IMR-90 (cell line): ENCODE measurements around the gene DCST2. TPM values are rescaled to one million over a fixed set of nuclear protein-coding genes. Genes with fewer than 3 reads are reported as not detected.

ENCODE experiments used
- ATAC-seq: fragments of 200-7000 bp; cut with Tn5 transposase; 2 replicates; pipeline ENCODE4 v1.9.1; 2020; ENCODE audit warnings: low read depth, mild to moderate bottlenecking, moderate library complexity
- BruUV-seq: library from RNA; stranded (reverse); fragments of 400-500 nt; replicated peaks from 2 replicates; lab custom pipeline; 2021; lab: Mats Ljungman, UMichigan
- CTCF ChIA-PET: fragments of 300-600 bp; formaldehyde crosslinking; extraction: SDS; loops from one replicate; lab custom pipeline; 2021; ENCODE audit warnings: antibody characterized with exemption; lab: Yijun Ruan, JAX
- POLR2A ChIA-PET: fragments of 300-600 bp; sonication (Branson Sonifier 250); formaldehyde crosslinking; loops from one replicate; lab custom pipeline; 2022; ENCODE audit warnings: antibody characterized with exemption; ENCODE audit not compliant: unreplicated experiment; lab: Charles Lee
- DNase-seq: peaks from one replicate; pipeline ENCODE4 v3.0.0; 2013
- H2AFZ ChIP-seq: replicated peaks from 2 replicates; pipeline ENCODE3; 2013; ENCODE audit warnings: low read length, mild to moderate bottlenecking; ENCODE audit not compliant: poor library complexity
- H2AK5ac ChIP-seq: 2 replicates; pipeline ENCODE4 v1.6.1; 2013; ENCODE audit warnings: low read depth, low read length, inconsistent platforms
- H2AK9ac ChIP-seq: replicated peaks from 2 replicates; pipeline ENCODE3; 2013; ENCODE audit warnings: mild to moderate bottlenecking, low read depth, low read length, moderate library complexity; ENCODE audit not compliant: poor library complexity
- H2BK120ac ChIP-seq: 2 replicates; pipeline ENCODE4 v1.6.1; 2013; ENCODE audit warnings: low read depth, low read length, inconsistent platforms
- H2BK15ac ChIP-seq: 3 replicates; pipeline ENCODE4 v1.6.1; 2013; ENCODE audit warnings: low read depth, low read length, inconsistent platforms
- H2BK20ac ChIP-seq: 2 replicates; pipeline ENCODE4 v1.6.1; 2013; ENCODE audit warnings: low read depth, mild to moderate bottlenecking, inconsistent platforms, low read length, moderate library complexity
- H2BK5ac ChIP-seq: 2 replicates; pipeline ENCODE4 v1.6.1; 2013; ENCODE audit warnings: mild to moderate bottlenecking, low read depth, low read length, inconsistent platforms; ENCODE audit not compliant: poor library complexity, severe bottlenecking
- H3K14ac ChIP-seq: replicated peaks from 2 replicates; pipeline ENCODE4 v1.6.1; 2013; ENCODE audit warnings: low read depth, low read length, inconsistent platforms
- H3K18ac ChIP-seq: 2 replicates; pipeline ENCODE4 v1.6.1; 2013; ENCODE audit warnings: low read depth, low read length, control low read depth
- H3K23ac ChIP-seq: 2 replicates; pipeline ENCODE4 v1.6.1; 2013; ENCODE audit warnings: low read depth, low read length, inconsistent platforms
- H3K27ac ChIP-seq: 2 replicates; pipeline ENCODE4 v1.5.1; 2013; ENCODE audit warnings: mild to moderate bottlenecking, control low read depth, low read length; ENCODE audit not compliant: insufficient read depth
- H3K27me3 ChIP-seq: 2 replicates; pipeline ENCODE4 v1.6.1; 2013; ENCODE audit warnings: low read length; ENCODE audit not compliant: control insufficient read depth, insufficient read depth
- H3K36me3 ChIP-seq: 2 replicates; pipeline ENCODE4 v1.6.1; 2013; ENCODE audit warnings: low read length, mixed read lengths; ENCODE audit not compliant: control insufficient read depth, insufficient read depth
- H3K4ac ChIP-seq: 2 replicates; pipeline ENCODE4 v1.6.1; 2013; ENCODE audit warnings: low read depth, low read length, inconsistent platforms
- H3K4me1 ChIP-seq: 2 replicates; pipeline ENCODE4 v1.6.1; 2013; ENCODE audit warnings: low read length, mixed read lengths; ENCODE audit not compliant: control insufficient read depth, insufficient read depth
- H3K4me2 ChIP-seq: 2 replicates; pipeline ENCODE4 v1.6.1; 2013; ENCODE audit warnings: low read depth, mild to moderate bottlenecking, control low read depth, low read length, moderate library complexity
- H3K4me3 ChIP-seq: 2 replicates; pipeline ENCODE4 v1.5.1; 2013; ENCODE audit warnings: low read depth, mild to moderate bottlenecking, control low read depth, low read length, moderate library complexity; ENCODE audit not compliant: insufficient read depth
- H3K56ac ChIP-seq: 2 replicates; pipeline ENCODE4 v1.6.1; 2013; ENCODE audit warnings: low read length, inconsistent platforms; ENCODE audit not compliant: insufficient read depth; ENCODE audit errors: extremely low read depth
- H3K79me1 ChIP-seq, 2 experiments: 2 replicates each; pipeline ENCODE4 v1.6.1; 2013; ENCODE audit warnings: low read length in 2 of 2, inconsistent platforms in 1 of 2, low read depth in 1 of 2
- H3K9ac ChIP-seq: 2 replicates; pipeline ENCODE4 v1.6.1; 2013; ENCODE audit warnings: low read depth, low read length, control low read depth
- H3K9me1 ChIP-seq: 2 replicates; pipeline ENCODE4 v1.6.1; 2013; ENCODE audit warnings: low read length, inconsistent platforms; ENCODE audit not compliant: insufficient read depth
- H3K9me3 ChIP-seq: 2 replicates; pipeline ENCODE4 v1.6.1; 2013; ENCODE audit warnings: low read length; ENCODE audit not compliant: control insufficient read depth, insufficient read depth
- H4K20me1 ChIP-seq: 2 replicates; pipeline ENCODE4 v1.6.1; 2013; ENCODE audit warnings: low read length, inconsistent platforms; ENCODE audit not compliant: insufficient read depth
- H4K5ac ChIP-seq: 2 replicates; pipeline ENCODE4 v1.6.1; 2013; ENCODE audit warnings: mild to moderate bottlenecking, low read depth, low read length, control low read depth
- H4K8ac ChIP-seq, 2 experiments: 2 replicates each; pipeline ENCODE4 v1.6.1; 2013; ENCODE audit warnings: low read depth in 2 of 2, low read length in 2 of 2, control low read depth in 1 of 2, inconsistent platforms in 1 of 2
- H4K91ac ChIP-seq: 2 replicates; pipeline ENCODE4 v1.6.1; 2013; ENCODE audit warnings: low read depth, low read length, inconsistent platforms; ENCODE audit not compliant: insufficient read depth
- BHLHE40 ChIP-seq: fragments of 150-350 bp; IDR thresholded peaks from 2 replicates; pipeline ENCODE4 v1.6.1; 2016; ENCODE audit warnings: mild to moderate bottlenecking, low read depth, low read length
- CEBPB ChIP-seq: IDR thresholded peaks from 2 replicates; pipeline ENCODE4 v1.6.1; 2012; ENCODE audit warnings: low read depth, low read length, improper control_type of control experiment
- CHD1 ChIP-seq: IDR thresholded peaks from 2 replicates; pipeline ENCODE4 v1.6.1; 2012; ENCODE audit warnings: low read depth, low read length, improper control_type of control experiment
- ELK1 ChIP-seq: fragments of 150-350 bp; IDR thresholded peaks from 2 replicates; pipeline ENCODE4 v1.6.1; 2016; ENCODE audit warnings: low read depth, mild to moderate bottlenecking, low read length, moderate library complexity, borderline replicate concordance
- FOS ChIP-seq: fragments of 150-350 bp; IDR thresholded peaks from 2 replicates; pipeline ENCODE4 v1.6.1; 2016; ENCODE audit warnings: low read depth, low read length
- MAFK ChIP-seq: IDR thresholded peaks from 2 replicates; pipeline ENCODE4 v1.6.1; 2012; ENCODE audit warnings: low read depth, low read length, improper control_type of control experiment
- MAZ ChIP-seq: IDR thresholded peaks from 2 replicates; pipeline ENCODE4 v1.6.1; 2012; ENCODE audit warnings: low read depth, mild to moderate bottlenecking, low read length, improper control_type of control experiment, moderate library complexity, borderline replicate concordance
- NFE2L2 ChIP-seq: fragments of 150-350 bp; IDR thresholded peaks from 2 replicates; pipeline ENCODE4 v1.6.1; 2016; ENCODE audit warnings: low read depth, mild to moderate bottlenecking, low read length
- POLR2A ChIP-seq: IDR thresholded peaks from 2 replicates; pipeline ENCODE4 v1.6.1; 2012; ENCODE audit warnings: mild to moderate bottlenecking, low read depth, low read length
- RAD21 ChIP-seq: IDR thresholded peaks from 2 replicates; pipeline ENCODE4 v1.6.1; 2012; ENCODE audit warnings: low read length, improper control_type of control experiment
- RCOR1 ChIP-seq: IDR thresholded peaks from 2 replicates; pipeline ENCODE4 v1.6.1; 2012; ENCODE audit warnings: mild to moderate bottlenecking, low read length, improper control_type of control experiment; ENCODE audit not compliant: insufficient replicate concordance
- RFX5 ChIP-seq: IDR thresholded peaks from 2 replicates; pipeline ENCODE4 v1.8.0; 2012; ENCODE audit warnings: low read depth, mild to moderate bottlenecking, low read length, moderate library complexity
- SMC3 ChIP-seq: fragments of 150-350 bp; IDR thresholded peaks from 2 replicates; pipeline ENCODE4 v1.6.1; 2016; ENCODE audit warnings: low read depth, mild to moderate bottlenecking, antibody characterized with exemption, low read length, moderate library complexity
- WGBS, 2 experiments: methylation state at CpG; one replicate each; pipeline versions ENCODE4 v1.1.5 to v1.1.7; 2013; ENCODE audit warnings: missing lambda C conversion rate in 2 of 2; ENCODE audit not compliant: insufficient read length in 1 of 2; ENCODE audit errors: extremely low coverage in 2 of 2; 5-methylcytosine and 5-hydroxymethylcytosine counted together
- dilution Hi-C: fragments of 300-500 bp; cut with HindIII; formaldehyde crosslinking; loops from one replicate; pipeline ENCODE4 v1.14.3; 2018; ENCODE audit warnings: low sequenced_read_pairs; ENCODE audit not compliant: unreplicated experiment
- in situ Hi-C: fragments of 300-500 bp; cut with MboI; formaldehyde crosslinking; loops from 3 replicates; pipeline ENCODE4 v1.14.3; 2019; ENCODE audit warnings: low sequenced_read_pairs, inconsistent platforms, mixed read lengths
- intact Hi-C: fragments of 100-400 bp; cut with micrococcal nuclease; formaldehyde crosslinking; loops from 2 replicates; pipeline ENCODE4 v1.10.0; 2022
- polyA plus RNA-seq, 3 experiments: library from polyadenylated mRNA; depleted of rRNA; stranded (reverse); fragments of >200 nt; gene quantifications; 2 replicates each; pipeline ENCODE4 v1.2.3, GENCODE V29; 2012; ENCODE audit warnings: low replicate concordance in 1 of 3
- total RNA-seq: library from RNA; depleted of rRNA; stranded (reverse); fragments of >200 nt; gene quantifications from 2 replicates; pipeline ENCODE4 v1.2.3, GENCODE V29; 2012
- TF ChIP-seq, protein P1 (sequence below): fragments of 150-350 bp; IDR thresholded peaks from 2 replicates; pipeline ENCODE4 v1.6.1; 2017; ENCODE audit warnings: mild to moderate bottlenecking, antibody characterized with exemption, low read length, low read depth
- TF ChIP-seq, protein P2 (sequence below): conservative IDR thresholded peaks from 2 replicates; pipeline ENCODE4 v1.5.1; 2012; ENCODE audit warnings: mild to moderate bottlenecking, low read depth, low read length, improper control_type of control experiment

Gene DCST2
- total and polyA plus RNA-seq, 2 of the 4 experiments (the other 2 are of a cell fraction): 0.14 TPM; not detected in 1

DNA sequence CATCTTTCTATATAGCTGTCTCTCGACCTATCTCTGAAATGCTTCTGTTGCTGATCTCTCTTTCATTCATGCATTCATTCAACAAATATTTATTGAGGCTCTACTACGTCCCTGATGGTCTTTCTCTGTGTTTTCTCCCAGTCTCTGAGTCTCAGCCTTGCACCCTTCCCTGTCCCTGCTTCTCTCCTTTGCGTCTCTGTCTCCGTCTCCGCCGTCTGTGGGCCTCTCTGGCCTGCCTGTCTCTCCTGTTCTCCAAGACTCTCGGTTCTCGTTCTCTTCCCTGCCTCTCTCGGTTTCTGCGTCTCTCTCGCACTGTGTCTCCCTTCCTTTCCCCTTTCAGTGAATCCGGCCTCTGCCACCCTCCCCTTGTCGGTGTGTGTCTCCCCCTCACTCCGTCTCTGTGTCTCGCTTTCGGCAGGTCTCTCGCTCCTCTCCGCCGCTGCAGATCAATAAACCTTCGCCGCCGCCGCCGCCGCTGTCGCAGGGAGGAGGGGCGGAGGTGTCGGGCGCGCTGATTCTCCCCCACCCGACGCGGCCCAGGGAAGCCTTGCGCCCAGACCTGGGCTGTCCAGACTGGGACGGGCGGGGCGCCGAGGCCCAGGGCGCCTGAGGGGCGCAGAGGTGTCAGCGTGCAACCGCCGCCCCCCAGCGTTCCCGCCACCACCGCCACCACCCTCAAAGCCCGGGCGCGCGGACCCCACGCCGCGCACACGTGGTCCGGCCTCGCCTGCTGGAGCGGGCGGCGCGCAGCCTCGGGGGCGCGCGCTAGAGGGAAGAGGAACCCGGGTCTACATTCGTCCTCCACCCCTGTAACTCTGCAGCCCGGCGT, 48.1 kb upstream of the DCST2 start:
- no peak overlapping the region for H3K27ac ChIP-seq
- H2BK5ac ChIP-seq: no peak overlapping the region
- H2AK9ac ChIP-seq: no peak overlapping the region
- ChIA-PET CTCF (no interaction called here), POLR2A (no interaction called here)
- WGBS, 2 experiments: 9% methylated on average over 14 of the region's 68 CpGs; no CpG with 5 or more reads in 1 of the 2 experiments
- no peak overlapping the region for H3K14ac ChIP-seq
- peaks cover 9% of the 10 kb centered on the region; the same call in 1 of the 2 replicates for H3K4me1 ChIP-seq
- H2BK120ac ChIP-seq: no peak overlapping the region
- peaks cover 8% of the 10 kb centered on the region for H3K9me1 ChIP-seq
- ATAC-seq (no peak), DNase-seq (no peak)
- no peak overlapping the region for H3K18ac ChIP-seq
- H4K20me1 ChIP-seq: peaks cover 11% of the 10 kb centered on the region
- no peak overlapping the region for H4K91ac ChIP-seq
- intact Hi-C loops: loop anchor here (10.0 kb wide), 1 partner anchor 607 kb away; no protein-coding TSS in a partner anchor
- H2AFZ ChIP-seq: peak overlapping the region; percentile 27
- no peaks in the 10 kb centered on the region for H3K36me3 ChIP-seq
- H3K9me3 ChIP-seq: no peaks in the 10 kb centered on the region
- no peak overlapping the region for H4K8ac ChIP-seq
- no peak overlapping the region for H3K56ac ChIP-seq
- no peak overlapping the region for H2BK20ac ChIP-seq
- H3K4ac ChIP-seq: no peak overlapping the region
- in situ Hi-C loops: no loop called here
- no peak overlapping the region for H2BK15ac ChIP-seq
- peak overlapping the region; percentile 52; the same call in 1 of the 2 replicates for H3K4me2 ChIP-seq
- no TSS peak for BruUV-seq
- H3K4me3 ChIP-seq: no peak overlapping the region; the same call in 1 of the 2 replicates
- no peak overlapping the region for H4K5ac ChIP-seq
- dilution Hi-C loops: no loop called here
- no peak overlapping the region for H3K9ac ChIP-seq
- H2AK5ac ChIP-seq: no peak overlapping the region
- peaks cover 62% of the 10 kb centered on the region for H3K27me3 ChIP-seq
- H3K79me1 ChIP-seq: no peaks in the 10 kb centered on the region; a peak in 1 of 4 replicates
- H3K23ac ChIP-seq: 0 out of 2 replicates have a peak overlapping the region, but pooled peaks have one; percentile 17
- TF ChIP-seq, protein P1, sequence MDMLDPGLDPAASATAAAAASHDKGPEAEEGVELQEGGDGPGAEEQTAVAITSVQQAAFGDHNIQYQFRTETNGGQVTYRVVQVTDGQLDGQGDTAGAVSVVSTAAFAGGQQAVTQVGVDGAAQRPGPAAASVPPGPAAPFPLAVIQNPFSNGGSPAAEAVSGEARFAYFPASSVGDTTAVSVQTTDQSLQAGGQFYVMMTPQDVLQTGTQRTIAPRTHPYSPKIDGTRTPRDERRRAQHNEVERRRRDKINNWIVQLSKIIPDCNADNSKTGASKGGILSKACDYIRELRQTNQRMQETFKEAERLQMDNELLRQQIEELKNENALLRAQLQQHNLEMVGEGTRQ: no peak
- TF ChIP-seq FOS (no peak), BHLHE40 (no peak), CHD1 (no peak), MAFK (no peak), RAD21 (no peak), MAZ (no peak), RCOR1 (no peak), POLR2A (no peak), SMC3 (no peak), ELK1 (no peak), RFX5 (no peak), CEBPB (no peak), NFE2L2 (no peak)
- TF ChIP-seq, protein P2, sequence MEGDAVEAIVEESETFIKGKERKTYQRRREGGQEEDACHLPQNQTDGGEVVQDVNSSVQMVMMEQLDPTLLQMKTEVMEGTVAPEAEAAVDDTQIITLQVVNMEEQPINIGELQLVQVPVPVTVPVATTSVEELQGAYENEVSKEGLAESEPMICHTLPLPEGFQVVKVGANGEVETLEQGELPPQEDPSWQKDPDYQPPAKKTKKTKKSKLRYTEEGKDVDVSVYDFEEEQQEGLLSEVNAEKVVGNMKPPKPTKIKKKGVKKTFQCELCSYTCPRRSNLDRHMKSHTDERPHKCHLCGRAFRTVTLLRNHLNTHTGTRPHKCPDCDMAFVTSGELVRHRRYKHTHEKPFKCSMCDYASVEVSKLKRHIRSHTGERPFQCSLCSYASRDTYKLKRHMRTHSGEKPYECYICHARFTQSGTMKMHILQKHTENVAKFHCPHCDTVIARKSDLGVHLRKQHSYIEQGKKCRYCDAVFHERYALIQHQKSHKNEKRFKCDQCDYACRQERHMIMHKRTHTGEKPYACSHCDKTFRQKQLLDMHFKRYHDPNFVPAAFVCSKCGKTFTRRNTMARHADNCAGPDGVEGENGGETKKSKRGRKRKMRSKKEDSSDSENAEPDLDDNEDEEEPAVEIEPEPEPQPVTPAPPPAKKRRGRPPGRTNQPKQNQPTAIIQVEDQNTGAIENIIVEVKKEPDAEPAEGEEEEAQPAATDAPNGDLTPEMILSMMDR: no peak
